WTC11 (cell line): ENCODE results near the gene SRSF8. TPM values are rescaled to one million over a fixed set of nuclear protein-coding genes. Genes with fewer than 3 reads are reported as not detected.

Experiments
- ATAC-seq: fragments of 200-7000 bp; cut with Tn5 transposase; 2 replicates; pipeline ENCODE4 v1.10.0; 2021; ENCODE audit warnings: mild to moderate bottlenecking, moderate library complexity
- CTCF ChIA-PET: fragments of 300-600 bp; sonication (Branson Sonifier 250); formaldehyde crosslinking; loops from one replicate; lab custom pipeline; 2021; ENCODE audit warnings: antibody characterized with exemption; lab: Charles Lee
- POLR2A ChIA-PET: fragments of 350-600 bp; sonication (Branson Sonifier 250); formaldehyde crosslinking; loops from one replicate; lab custom pipeline; 2021; ENCODE audit warnings: antibody characterized with exemption; lab: Charles Lee
- DNase-seq: peaks from one replicate; pipeline ENCODE4 v3.0.0; 2021; ENCODE audit warnings: low spot score
- H3K27ac Mint-ChIP-seq: 2 replicates; pipeline ENCODE4 v1.8.0; 2021; ENCODE audit warnings: mixed read lengths
- H3K27me3 Mint-ChIP-seq: 2 replicates; pipeline ENCODE4 v1.8.0; 2021; ENCODE audit warnings: low read depth, mild to moderate bottlenecking, moderate library complexity, mixed read lengths
- H3K36me3 Mint-ChIP-seq: 2 replicates; pipeline ENCODE4 v1.8.0; 2021; ENCODE audit warnings: mixed read lengths
- H3K4me1 Mint-ChIP-seq: 2 replicates; pipeline ENCODE4 v1.8.0; 2022; ENCODE audit warnings: mixed read lengths
- H3K4me3 Mint-ChIP-seq: 2 replicates; pipeline ENCODE4 v1.8.0; 2021; ENCODE audit warnings: mild to moderate bottlenecking, moderate library complexity, mixed read lengths
- H3K9me3 Mint-ChIP-seq: 2 replicates; pipeline ENCODE4 v1.8.0; 2021; ENCODE audit warnings: mixed read lengths
- CBFB ChIP-seq: sonication (generic); formaldehyde crosslinking; IDR thresholded peaks from 2 replicates; pipeline ENCODE4 v1.8.1; 2022; ENCODE audit warnings: mild to moderate bottlenecking, low read depth, missing genetic modification reagents
- ELF4 ChIP-seq: sonication (generic); formaldehyde crosslinking; IDR thresholded peaks from 2 replicates; pipeline ENCODE4 v1.8.1; 2022; ENCODE audit warnings: low read depth, mild to moderate bottlenecking, moderate library complexity, missing genetic modification reagents
- EMX1 ChIP-seq: fragments of 250-450 bp; sonication (Bioruptor Pico); IDR thresholded peaks from 2 replicates; pipeline ENCODE4 v1.8.0; 2021; ENCODE audit warnings: mild to moderate bottlenecking
- ESRRA ChIP-seq: sonication (generic); formaldehyde crosslinking; IDR thresholded peaks from 2 replicates; pipeline ENCODE4 v1.8.1; 2022; ENCODE audit warnings: mild to moderate bottlenecking, missing genetic modification reagents, borderline replicate concordance
- GTF2I ChIP-seq: fragments of 250-450 bp; sonication (Bioruptor Pico); conservative IDR thresholded peaks from 2 replicates; pipeline ENCODE4 v1.4.0; 2021; ENCODE audit warnings: mild to moderate bottlenecking
- IRF2 ChIP-seq: sonication (generic); formaldehyde crosslinking; IDR thresholded peaks from 2 replicates; pipeline ENCODE4 v1.8.0; 2022; ENCODE audit warnings: low read depth, missing genetic modification reagents, borderline replicate concordance
- SP1 ChIP-seq: sonication (generic); formaldehyde crosslinking; conservative IDR thresholded peaks from 2 replicates; pipeline ENCODE4 v1.8.1; 2022; ENCODE audit warnings: missing genetic modification reagents
- ZNF138 ChIP-seq: sonication (generic); formaldehyde crosslinking; conservative IDR thresholded peaks from 2 replicates; pipeline ENCODE4 v1.8.1; 2022; ENCODE audit warnings: mild to moderate bottlenecking, moderate library complexity, missing genetic modification reagents
- ZNF396 ChIP-seq: fragments of 250-450 bp; sonication (Bioruptor Pico); IDR thresholded peaks from 2 replicates; pipeline ENCODE4 v1.8.0; 2021; ENCODE audit warnings: mild to moderate bottlenecking, moderate library complexity, borderline replicate concordance
- total RNA-seq: library from RNA; stranded (reverse); gene quantifications from 3 replicates; pipeline ENCODE4 v1.2.3, GENCODE V29; 2021
- TF ChIP-seq, protein P1 (sequence below): sonication (generic); formaldehyde crosslinking; IDR thresholded peaks from 2 replicates; pipeline ENCODE4 v1.8.1; 2023; ENCODE audit warnings: mild to moderate bottlenecking, missing genetic modification reagents, moderate library complexity
- TF ChIP-seq, protein P2 (sequence below): sonication (generic); formaldehyde crosslinking; conservative IDR thresholded peaks from 2 replicates; pipeline ENCODE4 v1.8.1; 2022; ENCODE audit warnings: mild to moderate bottlenecking, missing genetic modification reagents
- TF ChIP-seq, protein P3 (sequence below): sonication (generic); formaldehyde crosslinking; IDR thresholded peaks from 2 replicates; pipeline ENCODE4 v1.8.0; 2023; ENCODE audit warnings: missing genetic modification reagents
- TF ChIP-seq, protein P4 (sequence below): fragments of 250-450 bp; sonication (Bioruptor Pico); IDR thresholded peaks from 2 replicates; pipeline ENCODE4 v1.9.0; 2021; ENCODE audit warnings: mild to moderate bottlenecking
- TF ChIP-seq, protein P5 (sequence below): sonication (generic); formaldehyde crosslinking; IDR thresholded peaks from 2 replicates; pipeline ENCODE4 v1.8.1; 2023; ENCODE audit warnings: mild to moderate bottlenecking, missing genetic modification reagents
- TF ChIP-seq, protein P6 (sequence below): sonication (generic); formaldehyde crosslinking; IDR thresholded peaks from 2 replicates; pipeline ENCODE4 v1.8.1; 2023; ENCODE audit warnings: mild to moderate bottlenecking, moderate library complexity, missing genetic modification reagents
- TF ChIP-seq, protein P7 (sequence below): sonication (generic); formaldehyde crosslinking; IDR thresholded peaks from 2 replicates; pipeline ENCODE4 v1.8.0; 2023; ENCODE audit warnings: mild to moderate bottlenecking, missing genetic modification reagents

Gene SRSF8
- total RNA-seq, 1 experiment from 2014 or later = 20.9 TPM

DNA sequence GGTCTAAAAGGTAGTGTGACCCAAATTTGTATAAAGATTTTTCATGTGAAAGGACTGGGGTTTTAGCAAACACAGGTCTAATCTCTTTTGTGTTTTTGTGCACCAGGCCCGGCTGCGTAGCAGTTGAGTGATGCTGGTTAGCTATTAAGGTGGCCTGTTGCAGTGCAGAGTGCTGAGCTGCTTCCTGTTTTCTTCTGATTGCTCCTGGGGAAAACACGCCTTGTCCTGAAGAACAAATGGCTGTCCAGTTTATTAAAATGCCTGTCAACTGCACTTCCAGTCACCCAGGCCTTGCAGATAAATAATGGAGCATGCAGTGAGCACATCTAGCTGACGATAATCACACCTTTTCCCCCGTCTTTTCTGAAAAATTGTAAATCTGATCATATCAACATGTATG, 1.8 kb downstream of the SRSF8 start:
- H3K9me3 Mint-ChIP-seq = no peaks in the 10 kb centered on the region
- TF ChIP-seq, protein P1, sequence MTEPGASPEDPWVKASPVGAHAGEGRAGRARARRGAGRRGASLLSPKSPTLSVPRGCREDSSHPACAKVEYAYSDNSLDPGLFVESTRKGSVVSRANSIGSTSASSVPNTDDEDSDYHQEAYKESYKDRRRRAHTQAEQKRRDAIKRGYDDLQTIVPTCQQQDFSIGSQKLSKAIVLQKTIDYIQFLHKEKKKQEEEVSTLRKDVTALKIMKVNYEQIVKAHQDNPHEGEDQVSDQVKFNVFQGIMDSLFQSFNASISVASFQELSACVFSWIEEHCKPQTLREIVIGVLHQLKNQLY = no peak
- TF ChIP-seq ESRRA (CRISPR knock-in tag) (no peak), SP1 (no peak), CBFB (no peak), GTF2I (no peak), ELF4 (CRISPR knock-in tag) (no peak)
- DNase-seq = no peak
- H3K27me3 Mint-ChIP-seq = no peaks in the 10 kb centered on the region; the same call in 1 of the 2 replicates
- ATAC-seq = 0 out of 2 replicates have a peak, but pooled peaks have one; percentile 5
- peak overlapping the region; percentile 20; the same call in 1 of the 2 replicates for H3K27ac Mint-ChIP-seq
- ChIA-PET CTCF (interaction anchor here (0.7 to 5.1 kb wide), 7 partner anchors 21 to 722 kb away, joined by 3 to 89 read pairs (median 5); partner anchors contain the start of genes CEP57 and ENDOD1), POLR2A (interaction anchor here (0.5 to 2.9 kb wide), 3 partner anchors 21 to 86 kb away, joined by 5 to 19 read pairs (median 8); partner anchors contain the start of gene ENDOD1)
- peaks cover 17% of the 10 kb centered on the region for H3K4me1 Mint-ChIP-seq
- no peaks in the 10 kb centered on the region for H3K36me3 Mint-ChIP-seq
- H3K4me3 Mint-ChIP-seq = peak overlapping the region; percentile 86

DNA sequence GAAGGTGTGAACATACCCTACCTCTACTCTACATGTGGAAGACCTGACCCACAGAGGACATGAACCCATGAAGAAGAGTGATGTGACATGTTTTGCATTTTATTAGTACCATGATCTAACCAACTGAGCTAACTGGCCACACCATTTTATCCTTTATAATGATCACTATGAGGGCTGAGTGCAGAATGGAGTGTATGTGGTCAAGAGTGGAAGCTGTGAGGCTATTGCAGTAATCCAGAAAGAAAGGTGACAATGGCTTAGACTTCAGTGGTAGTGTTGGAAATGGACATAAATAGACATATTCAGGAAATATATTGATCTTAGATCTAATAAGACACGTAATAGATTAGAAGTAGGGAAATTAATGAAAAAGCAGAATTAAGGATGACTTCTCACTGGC, 3.8 kb downstream of the SRSF8 start:
- DNase-seq (no peak), ATAC-seq (no peak)
- H3K27me3 Mint-ChIP-seq = no peaks in the 10 kb centered on the region; the same call in 1 of the 2 replicates
- no peak overlapping the region for H3K27ac Mint-ChIP-seq
- TF ChIP-seq ZNF396 (no peak), IRF2 (CRISPR knock-in tag) (no peak), ZNF138 (no peak), EMX1 (CRISPR knock-in tag) (no peak)
- TF ChIP-seq, protein P2, sequence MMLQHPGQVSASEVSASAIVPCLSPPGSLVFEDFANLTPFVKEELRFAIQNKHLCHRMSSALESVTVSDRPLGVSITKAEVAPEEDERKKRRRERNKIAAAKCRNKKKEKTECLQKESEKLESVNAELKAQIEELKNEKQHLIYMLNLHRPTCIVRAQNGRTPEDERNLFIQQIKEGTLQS (CRISPR knock-in tag) = no peak
- TF ChIP-seq, protein P3, sequence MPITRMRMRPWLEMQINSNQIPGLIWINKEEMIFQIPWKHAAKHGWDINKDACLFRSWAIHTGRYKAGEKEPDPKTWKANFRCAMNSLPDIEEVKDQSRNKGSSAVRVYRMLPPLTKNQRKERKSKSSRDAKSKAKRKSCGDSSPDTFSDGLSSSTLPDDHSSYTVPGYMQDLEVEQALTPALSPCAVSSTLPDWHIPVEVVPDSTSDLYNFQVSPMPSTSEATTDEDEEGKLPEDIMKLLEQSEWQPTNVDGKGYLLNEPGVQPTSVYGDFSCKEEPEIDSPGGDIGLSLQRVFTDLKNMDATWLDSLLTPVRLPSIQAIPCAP (CRISPR knock-in tag) = no peak
- TF ChIP-seq, protein P4, sequence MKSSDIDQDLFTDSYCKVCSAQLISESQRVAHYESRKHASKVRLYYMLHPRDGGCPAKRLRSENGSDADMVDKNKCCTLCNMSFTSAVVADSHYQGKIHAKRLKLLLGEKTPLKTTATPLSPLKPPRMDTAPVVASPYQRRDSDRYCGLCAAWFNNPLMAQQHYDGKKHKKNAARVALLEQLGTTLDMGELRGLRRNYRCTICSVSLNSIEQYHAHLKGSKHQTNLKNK (CRISPR knock-in tag) = no peak
- TF ChIP-seq, protein P5, sequence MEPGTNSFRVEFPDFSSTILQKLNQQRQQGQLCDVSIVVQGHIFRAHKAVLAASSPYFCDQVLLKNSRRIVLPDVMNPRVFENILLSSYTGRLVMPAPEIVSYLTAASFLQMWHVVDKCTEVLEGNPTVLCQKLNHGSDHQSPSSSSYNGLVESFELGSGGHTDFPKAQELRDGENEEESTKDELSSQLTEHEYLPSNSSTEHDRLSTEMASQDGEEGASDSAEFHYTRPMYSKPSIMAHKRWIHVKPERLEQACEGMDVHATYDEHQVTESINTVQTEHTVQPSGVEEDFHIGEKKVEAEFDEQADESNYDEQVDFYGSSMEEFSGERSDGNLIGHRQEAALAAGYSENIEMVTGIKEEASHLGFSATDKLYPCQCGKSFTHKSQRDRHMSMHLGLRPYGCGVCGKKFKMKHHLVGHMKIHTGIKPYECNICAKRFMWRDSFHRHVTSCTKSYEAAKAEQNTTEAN (CRISPR knock-in tag) = no peak
- TF ChIP-seq, protein P1 = no peak
- TF ChIP-seq, protein P6, sequence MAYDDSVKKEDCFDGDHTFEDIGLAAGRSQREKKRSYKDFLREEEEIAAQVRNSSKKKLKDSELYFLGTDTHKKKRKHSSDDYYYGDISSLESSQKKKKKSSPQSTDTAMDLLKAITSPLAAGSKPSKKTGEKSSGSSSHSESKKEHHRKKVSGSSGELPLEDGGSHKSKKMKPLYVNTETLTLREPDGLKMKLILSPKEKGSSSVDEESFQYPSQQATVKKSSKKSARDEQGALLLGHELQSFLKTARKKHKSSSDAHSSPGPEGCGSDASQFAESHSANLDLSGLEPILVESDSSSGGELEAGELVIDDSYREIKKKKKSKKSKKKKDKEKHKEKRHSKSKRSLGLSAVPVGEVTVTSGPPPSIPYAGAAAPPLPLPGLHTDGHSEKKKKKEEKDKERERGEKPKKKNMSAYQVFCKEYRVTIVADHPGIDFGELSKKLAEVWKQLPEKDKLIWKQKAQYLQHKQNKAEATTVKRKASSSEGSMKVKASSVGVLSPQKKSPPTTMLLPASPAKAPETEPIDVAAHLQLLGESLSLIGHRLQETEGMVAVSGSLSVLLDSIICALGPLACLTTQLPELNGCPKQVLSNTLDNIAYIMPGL (CRISPR knock-in tag) = no peak
- TF ChIP-seq, protein P7, sequence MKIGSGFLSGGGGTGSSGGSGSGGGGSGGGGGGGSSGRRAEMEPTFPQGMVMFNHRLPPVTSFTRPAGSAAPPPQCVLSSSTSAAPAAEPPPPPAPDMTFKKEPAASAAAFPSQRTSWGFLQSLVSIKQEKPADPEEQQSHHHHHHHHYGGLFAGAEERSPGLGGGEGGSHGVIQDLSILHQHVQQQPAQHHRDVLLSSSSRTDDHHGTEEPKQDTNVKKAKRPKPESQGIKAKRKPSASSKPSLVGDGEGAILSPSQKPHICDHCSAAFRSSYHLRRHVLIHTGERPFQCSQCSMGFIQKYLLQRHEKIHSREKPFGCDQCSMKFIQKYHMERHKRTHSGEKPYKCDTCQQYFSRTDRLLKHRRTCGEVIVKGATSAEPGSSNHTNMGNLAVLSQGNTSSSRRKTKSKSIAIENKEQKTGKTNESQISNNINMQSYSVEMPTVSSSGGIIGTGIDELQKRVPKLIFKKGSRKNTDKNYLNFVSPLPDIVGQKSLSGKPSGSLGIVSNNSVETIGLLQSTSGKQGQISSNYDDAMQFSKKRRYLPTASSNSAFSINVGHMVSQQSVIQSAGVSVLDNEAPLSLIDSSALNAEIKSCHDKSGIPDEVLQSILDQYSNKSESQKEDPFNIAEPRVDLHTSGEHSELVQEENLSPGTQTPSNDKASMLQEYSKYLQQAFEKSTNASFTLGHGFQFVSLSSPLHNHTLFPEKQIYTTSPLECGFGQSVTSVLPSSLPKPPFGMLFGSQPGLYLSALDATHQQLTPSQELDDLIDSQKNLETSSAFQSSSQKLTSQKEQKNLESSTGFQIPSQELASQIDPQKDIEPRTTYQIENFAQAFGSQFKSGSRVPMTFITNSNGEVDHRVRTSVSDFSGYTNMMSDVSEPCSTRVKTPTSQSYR (CRISPR knock-in tag) = no peak
- no peak overlapping the region for H3K4me3 Mint-ChIP-seq
- POLR2A ChIA-PET = interaction anchor here (0.6 to 1.2 kb wide), 2 partner anchors 20 to 719 kb away, joined by 3 to 5 read pairs; partner anchors contain the start of genes CEP57 and FAM76B
- peaks cover 19% of the 10 kb centered on the region for H3K4me1 Mint-ChIP-seq
- no peaks in the 10 kb centered on the region for H3K36me3 Mint-ChIP-seq
- no peaks in the 10 kb centered on the region for H3K9me3 Mint-ChIP-seq
- CTCF ChIA-PET = interaction anchor here (0.7 to 5.1 kb wide), 7 partner anchors 14 to 80 kb away, joined by 3 to 89 read pairs (median 5); partner anchors contain the start of gene ENDOD1
